ENCODE results near the gene ZSCAN20.
A peak's percentile ranks its signal among the peaks of the same experiment; 100 is the strongest.

The ZSCAN20 gene

GRCh38 chr1:33468011-33468410 lies 4.4 kb upstream of the ZSCAN20 start:
- Mint-ChIP-seq H3K9me3 (peaks cover 7% of the 10 kb centered on the region), H3K36me3 (ENCODE audit: low read depth) (no peaks in the 10 kb centered on the region), H3K27me3 (ENCODE audit: low read depth, poor library complexity) (peaks cover 3% of the 10 kb centered on the region), H3K4me3 (no peak overlapping the region), H3K4me1 (peaks cover 35% of the 10 kb centered on the region), H3K27ac (no peak overlapping the region)
- TF ChIP-seq, protein P1, sequence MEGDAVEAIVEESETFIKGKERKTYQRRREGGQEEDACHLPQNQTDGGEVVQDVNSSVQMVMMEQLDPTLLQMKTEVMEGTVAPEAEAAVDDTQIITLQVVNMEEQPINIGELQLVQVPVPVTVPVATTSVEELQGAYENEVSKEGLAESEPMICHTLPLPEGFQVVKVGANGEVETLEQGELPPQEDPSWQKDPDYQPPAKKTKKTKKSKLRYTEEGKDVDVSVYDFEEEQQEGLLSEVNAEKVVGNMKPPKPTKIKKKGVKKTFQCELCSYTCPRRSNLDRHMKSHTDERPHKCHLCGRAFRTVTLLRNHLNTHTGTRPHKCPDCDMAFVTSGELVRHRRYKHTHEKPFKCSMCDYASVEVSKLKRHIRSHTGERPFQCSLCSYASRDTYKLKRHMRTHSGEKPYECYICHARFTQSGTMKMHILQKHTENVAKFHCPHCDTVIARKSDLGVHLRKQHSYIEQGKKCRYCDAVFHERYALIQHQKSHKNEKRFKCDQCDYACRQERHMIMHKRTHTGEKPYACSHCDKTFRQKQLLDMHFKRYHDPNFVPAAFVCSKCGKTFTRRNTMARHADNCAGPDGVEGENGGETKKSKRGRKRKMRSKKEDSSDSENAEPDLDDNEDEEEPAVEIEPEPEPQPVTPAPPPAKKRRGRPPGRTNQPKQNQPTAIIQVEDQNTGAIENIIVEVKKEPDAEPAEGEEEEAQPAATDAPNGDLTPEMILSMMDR (IDR thresholded peaks at IDR 0.05): no peak
- no peak for DNase-seq

GRCh38 chr1:33468531-33468930 lies 3.9 kb upstream of the ZSCAN20 start:
- TF ChIP-seq, protein P1 (IDR thresholded peaks at IDR 0.05): no peak
- Mint-ChIP-seq H3K4me1 (peaks cover 38% of the 10 kb centered on the region), H3K9me3 (peaks cover 7% of the 10 kb centered on the region), H3K4me3 (no peak overlapping the region), H3K36me3 (ENCODE audit: low read depth) (no peaks in the 10 kb centered on the region), H3K27me3 (ENCODE audit: low read depth, poor library complexity) (peaks cover 3% of the 10 kb centered on the region), H3K27ac (no peak overlapping the region)
- DNase-seq: no peak

DNA sequence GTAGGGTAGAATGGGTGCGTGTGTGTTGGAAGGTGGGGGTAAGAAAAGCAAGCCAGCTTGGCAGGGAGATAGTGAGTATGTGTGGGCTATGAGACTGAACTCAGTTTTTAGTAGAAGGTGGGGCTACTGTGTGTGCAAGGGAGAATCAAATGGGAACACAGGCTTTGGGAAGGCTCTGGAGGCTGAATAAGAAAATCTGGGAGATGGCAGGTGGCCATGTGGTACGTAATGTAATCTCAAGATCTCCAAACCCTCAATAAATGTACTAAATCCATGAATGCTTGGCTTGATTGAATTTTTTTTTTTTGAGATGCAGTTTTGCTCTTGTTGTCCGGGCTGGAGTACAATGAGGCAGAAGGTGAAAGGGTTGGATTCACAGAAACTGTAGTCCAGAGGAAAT lies 3.5 kb upstream of the ZSCAN20 start:
- Mint-ChIP-seq H3K27ac (no peak overlapping the region), H3K4me1 (peaks cover 41% of the 10 kb centered on the region), H3K4me3 (no peak overlapping the region), H3K27me3 (ENCODE audit: low read depth, poor library complexity) (peaks cover 3% of the 10 kb centered on the region), H3K9me3 (peaks cover 7% of the 10 kb centered on the region), H3K36me3 (ENCODE audit: low read depth) (no peaks in the 10 kb centered on the region)
- TF ChIP-seq, protein P1 (IDR thresholded peaks at IDR 0.05): no peak
- no peak for DNase-seq

DNA sequence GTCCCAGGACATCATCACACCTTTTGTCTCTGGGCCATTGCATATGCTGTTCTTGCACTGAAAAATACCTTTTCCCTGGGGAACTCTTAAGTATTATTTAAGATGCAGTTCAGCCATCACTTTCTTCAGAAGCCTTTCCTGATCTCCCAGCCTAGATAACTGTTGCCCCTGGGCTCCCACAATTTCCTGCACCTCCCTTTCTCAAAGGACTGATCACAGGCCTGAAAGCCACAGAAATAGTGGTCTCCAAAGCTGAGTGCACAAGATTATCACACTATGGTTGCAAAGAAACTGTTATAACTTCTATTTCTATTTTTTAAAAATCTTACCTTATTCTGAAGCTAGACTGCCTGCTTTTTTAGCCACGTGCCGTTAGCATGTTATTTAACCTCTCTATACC lies 2.8 kb upstream of the ZSCAN20 start:
- Mint-ChIP-seq H3K4me1 (peaks cover 41% of the 10 kb centered on the region), H3K27ac (no peak overlapping the region), H3K27me3 (ENCODE audit: low read depth, poor library complexity) (peaks cover 3% of the 10 kb centered on the region), H3K9me3 (peaks cover 7% of the 10 kb centered on the region), H3K36me3 (ENCODE audit: low read depth) (no peaks in the 10 kb centered on the region), H3K4me3 (no peak overlapping the region)
- TF ChIP-seq, protein P1 (IDR thresholded peaks at IDR 0.05): no peak
- no peak for DNase-seq

DNA sequence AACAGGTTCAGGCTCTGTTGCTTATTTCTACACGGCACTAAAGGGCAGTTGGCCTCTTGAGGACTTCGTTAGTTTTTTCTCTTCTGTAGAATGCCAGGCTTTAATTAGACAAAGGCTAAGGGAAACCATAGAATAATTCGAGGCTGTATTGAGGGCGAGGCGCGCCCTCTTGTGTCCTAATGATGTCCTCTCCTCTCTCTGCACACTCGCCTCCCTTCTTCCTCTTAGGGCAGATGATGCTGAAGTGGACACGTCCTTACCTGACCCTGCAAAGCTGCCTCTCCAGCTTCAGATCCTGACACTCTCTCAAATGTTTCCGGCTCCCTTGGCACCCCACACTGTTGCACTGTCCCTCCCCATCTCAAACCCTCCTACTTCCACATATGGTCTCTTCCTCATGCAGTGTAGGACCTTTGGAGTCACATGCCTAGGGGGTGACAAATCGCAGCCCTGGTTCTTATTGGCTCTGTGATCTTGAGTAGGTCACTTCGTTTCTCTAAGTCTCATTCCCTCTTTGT lies 1.9 kb upstream of the ZSCAN20 start:
- H3K4me3 Mint-ChIP-seq: no peak overlapping the region
- H3K9me3 Mint-ChIP-seq: peaks cover 7% of the 10 kb centered on the region
- H3K27ac Mint-ChIP-seq: no peak overlapping the region

GRCh38 chr1:33471416-33471815 lies 1.0 kb upstream of the ZSCAN20 start:
- Mint-ChIP-seq H3K9me3 (no peaks in the 10 kb centered on the region), H3K4me3 (no peak overlapping the region), H3K27ac (no peak overlapping the region), H3K4me1 (peaks cover 41% of the 10 kb centered on the region), H3K36me3 (ENCODE audit: low read depth) (no peaks in the 10 kb centered on the region), H3K27me3 (ENCODE audit: low read depth, poor library complexity) (peaks cover 3% of the 10 kb centered on the region)
- TF ChIP-seq, protein P1 (IDR thresholded peaks at IDR 0.05): no peak
- DNase-seq: no peak

More for the DNA sequence above, 1.9 kb upstream of the ZSCAN20 start:
- peak; percentile 70 for DNase-seq
- H3K36me3 Mint-ChIP-seq (ENCODE audit: low read depth): no peaks in the 10 kb centered on the region
- TF ChIP-seq, protein P1 (IDR thresholded peaks at IDR 0.05): peak; percentile 78
- H3K27me3 Mint-ChIP-seq (ENCODE audit: low read depth, poor library complexity): peaks cover 3% of the 10 kb centered on the region
- H3K4me1 Mint-ChIP-seq: peaks cover 41% of the 10 kb centered on the region

Data from nephron progenitor cell (in vitro differentiated cells).